HG02852 (cell line): Measurements from ENCODE around the gene STX4.
A peak's percentile ranks its signal among the peaks of the same experiment; 100 is the strongest.

Experiments used
- ATAC-seq: cut with Tn5 transposase; IDR thresholded peaks from one replicate; pipeline ENCODE4 v1.9.1; 2021; ENCODE audit warnings: mild to moderate bottlenecking, moderate library complexity; ENCODE audit not compliant: unreplicated experiment

Gene STX4

GRCh38 chr16:31032736-31033708, at the start of gene STX4:
TSS of gene STX4 (plus strand) at chr16:31033558. CDS start at chr16:31033806, 248 bp downstream.
- peak; percentile 79 for ATAC-seq

GRCh38 chr16:30983898-30984610, 49.3 kb upstream of the STX4 start:
- ATAC-seq = no peak

GRCh38 chr16:30984669-30985400, 48.5 kb upstream of the STX4 start, which contains the start of gene HSD3B7:
TSS of gene HSD3B7 (plus strand) at chr16:30985207. CDS start at chr16:30985659, 452 bp downstream.
- ATAC-seq = peak; percentile 62

DNA sequence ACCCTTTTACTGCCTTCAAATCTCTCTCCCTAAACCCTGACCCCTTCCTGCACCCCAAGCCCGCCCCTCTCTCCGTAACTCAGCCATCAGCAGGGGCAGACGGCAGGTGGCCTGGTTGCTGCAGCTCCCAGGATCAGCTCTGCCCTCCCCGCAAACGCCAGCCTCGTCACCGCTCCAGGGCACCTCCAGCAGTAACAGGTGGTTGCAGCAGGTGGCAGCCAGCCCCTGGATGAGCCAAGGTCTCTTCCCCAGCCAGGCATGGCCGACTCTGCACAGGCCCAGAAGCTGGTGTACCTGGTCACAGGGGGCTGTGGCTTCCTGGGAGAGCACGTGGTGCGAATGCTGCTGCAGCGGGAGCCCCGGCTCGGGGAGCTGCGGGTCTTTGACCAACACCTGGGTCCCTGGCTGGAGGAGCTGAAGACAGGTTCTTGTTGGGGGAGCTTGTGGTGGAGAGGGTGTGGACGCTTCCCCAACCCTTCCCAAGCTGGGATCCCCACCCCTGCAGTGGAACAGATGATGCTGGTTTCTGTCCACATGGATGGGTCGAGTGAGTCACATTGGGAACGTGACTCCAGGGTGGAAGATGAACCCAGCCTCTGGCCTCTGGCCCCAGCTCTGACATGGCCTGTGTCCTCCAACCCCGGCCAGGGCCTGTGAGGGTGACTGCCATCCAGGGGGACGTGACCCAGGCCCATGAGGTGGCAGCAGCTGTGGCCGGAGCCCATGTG, 47.8 kb upstream of the STX4 start:
- ATAC-seq = no peak

DNA sequence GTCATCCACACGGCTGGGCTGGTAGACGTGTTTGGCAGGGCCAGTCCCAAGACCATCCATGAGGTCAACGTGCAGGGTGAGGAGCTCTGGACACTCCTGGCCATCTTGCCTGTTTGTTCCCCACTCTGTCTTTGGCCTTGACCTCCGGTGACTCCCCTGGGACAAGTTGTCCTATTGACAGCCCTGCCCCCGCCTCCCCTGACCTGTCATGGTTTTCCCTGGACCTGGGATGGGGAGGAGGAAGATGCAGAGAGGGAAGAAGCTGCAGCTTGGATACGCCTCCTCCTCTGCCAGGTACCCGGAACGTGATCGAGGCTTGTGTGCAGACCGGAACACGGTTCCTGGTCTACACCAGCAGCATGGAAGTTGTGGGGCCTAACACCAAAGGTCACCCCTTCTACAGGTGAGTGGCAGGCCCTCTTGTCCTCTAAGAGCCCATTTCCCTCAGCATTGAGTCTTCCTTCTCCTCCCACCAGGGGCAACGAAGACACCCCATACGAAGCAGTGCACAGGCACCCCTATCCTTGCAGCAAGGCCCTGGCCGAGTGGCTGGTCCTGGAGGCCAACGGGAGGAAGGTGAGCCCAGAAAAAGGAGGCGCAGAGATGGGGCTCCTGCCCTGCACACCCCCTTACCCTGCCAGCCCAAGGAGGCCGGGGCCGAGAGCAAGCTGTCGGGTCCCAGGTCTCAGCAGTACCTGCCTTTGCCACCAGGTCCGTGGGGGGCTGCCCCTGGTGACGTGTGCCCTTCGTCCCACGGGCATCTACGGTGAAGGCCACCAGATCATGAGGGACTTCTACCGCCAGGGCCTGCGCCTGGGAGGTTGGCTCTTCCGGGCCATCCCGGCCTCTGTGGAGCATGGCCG, 47.0 kb upstream of the STX4 start:
- no peak for ATAC-seq

DNA sequence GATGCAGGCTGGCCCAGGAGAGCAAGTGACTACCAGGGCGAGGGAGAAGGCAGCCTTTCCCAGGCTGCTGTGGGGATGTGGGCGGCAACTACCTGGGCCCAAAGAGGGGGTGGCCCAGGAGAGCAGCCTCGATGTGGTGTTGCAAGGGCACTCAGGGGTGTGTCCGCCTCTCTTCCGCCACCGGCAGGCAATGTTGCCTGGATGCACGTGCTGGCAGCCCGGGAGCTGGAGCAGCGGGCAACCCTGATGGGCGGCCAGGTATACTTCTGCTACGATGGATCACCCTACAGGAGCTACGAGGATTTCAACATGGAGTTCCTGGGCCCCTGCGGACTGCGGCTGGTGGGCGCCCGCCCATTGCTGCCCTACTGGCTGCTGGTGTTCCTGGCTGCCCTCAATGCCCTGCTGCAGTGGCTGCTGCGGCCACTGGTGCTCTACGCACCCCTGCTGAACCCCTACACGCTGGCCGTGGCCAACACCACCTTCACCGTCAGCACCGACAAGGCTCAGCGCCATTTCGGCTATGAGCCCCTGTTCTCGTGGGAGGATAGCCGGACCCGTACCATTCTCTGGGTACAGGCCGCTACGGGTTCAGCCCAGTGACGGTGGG, 45.7 kb upstream of the STX4 start:
- ATAC-seq = no peak

- no peak for ATAC-seq
Observed at GRCh38 chr16:30989469-30990047, 43.8 kb upstream of the STX4 start.

- ATAC-seq = no peak
Observed at GRCh38 chr16:30990105-30990504, 43.3 kb upstream of the STX4 start.

- no peak for ATAC-seq
Observed at GRCh38 chr16:30991052-30991451, 42.3 kb upstream of the STX4 start.

GRCh38 chr16:30992276-30992780, 41.0 kb upstream of the STX4 start:
- ATAC-seq = no peak

GRCh38 chr16:30992931-30993816, 40.2 kb upstream of the STX4 start:
- ATAC-seq = no peak

- no peak for ATAC-seq
Observed at GRCh38 chr16:30995927-30996323, 37.4 kb upstream of the STX4 start.

DNA sequence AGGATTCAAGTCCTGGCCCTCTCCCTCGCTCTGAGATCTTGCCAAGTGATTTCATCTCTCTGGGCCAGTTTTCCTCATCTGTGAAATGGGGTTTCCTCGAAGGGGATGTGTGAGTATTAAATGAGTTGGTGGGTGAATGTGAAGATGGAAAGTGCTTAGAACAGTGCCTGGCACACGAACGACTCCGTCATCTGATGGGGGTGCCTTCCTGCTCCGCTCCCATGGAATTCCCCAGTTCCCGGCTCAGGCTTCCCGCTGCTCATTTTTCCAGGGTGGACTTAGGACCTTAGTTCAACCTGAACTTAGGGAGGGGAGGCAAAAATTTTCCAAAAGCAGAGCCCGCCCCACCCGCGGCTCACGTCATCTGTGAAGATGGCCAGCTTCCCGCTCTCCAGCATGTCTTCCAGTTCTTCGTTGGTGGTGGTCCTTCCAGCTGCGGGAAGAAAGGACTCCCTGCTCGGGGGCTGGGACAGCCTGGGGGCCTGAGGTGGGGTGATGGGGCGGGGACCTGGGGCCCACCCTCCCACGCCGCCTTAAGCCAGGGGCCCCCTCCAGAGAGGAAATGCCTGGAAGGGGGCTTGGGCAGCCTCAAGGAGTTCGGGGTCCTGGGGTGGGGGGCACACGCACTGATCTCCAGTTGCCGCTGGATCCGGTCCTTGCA, 36.9 kb upstream of the STX4 start:
- no peak for ATAC-seq

GRCh38 chr16:30996985-30997724, 36.2 kb upstream of the STX4 start:
- peak; percentile 81 for ATAC-seq

GRCh38 chr16:30997725-30998711, 35.3 kb upstream of the STX4 start:
- ATAC-seq = no peak
